HEK293 (cell line): ENCODE results near the gene KDM3B.

Experiments used
- CTCF ChIA-PET: fragments of 350-600 bp; formaldehyde crosslinking; extraction: SDS; loops from one replicate; lab custom pipeline; 2021; ENCODE audit warnings: antibody characterized with exemption; lab: Yijun Ruan, JAX
- POLR2A ChIA-PET: fragments of 300-600 bp; formaldehyde crosslinking; extraction: SDS; loops from one replicate; lab custom pipeline; 2020; ENCODE audit warnings: antibody characterized with exemption, inconsistent platforms; lab: Yijun Ruan, JAX
- H3K27ac ChIP-seq: fragments of 200-500 bp; sonication (Bioruptor generic); 2 replicates; pipeline ENCODE4 v1.5.1; 2014; ENCODE audit warnings: low read depth, low read length, control low read depth, inconsistent platforms; ENCODE audit errors: extremely low read depth
- H3K36me3 ChIP-seq, 2 experiments: fragments of 200-500 bp in 1 of 2; sonication (Bioruptor generic) in 1 of 2; 1 replicate in 1 of 2; 2 replicates in 1 of 2; pipeline ENCODE4 v1.5.1; 2014 to 2017; ENCODE audit warnings: inconsistent platforms in 2 of 2, low read length in 2 of 2; ENCODE audit not compliant: control insufficient read depth in 2 of 2, insufficient read depth in 1 of 2
- H3K4me1 ChIP-seq: fragments of 200-500 bp; sonication (Bioruptor generic); 2 replicates; pipeline ENCODE4 v1.5.1; 2014; ENCODE audit warnings: mild to moderate bottlenecking, low read length, inconsistent platforms; ENCODE audit not compliant: control insufficient read depth, insufficient read depth
- H3K4me3 ChIP-seq: 2 replicates; pipeline ENCODE4 v1.5.1; 2011; ENCODE audit warnings: low read depth, mild to moderate bottlenecking, control low read depth, low read length, moderate library complexity
- H3K9me3 ChIP-seq: fragments of 200-500 bp; sonication (Bioruptor generic); 2 replicates; pipeline ENCODE4 v1.5.1; 2014; ENCODE audit warnings: low read depth, low read length, inconsistent platforms; ENCODE audit not compliant: control insufficient read depth, insufficient read depth
- EGR2 ChIP-seq: fragments of 450-650 bp; formaldehyde crosslinking; IDR thresholded peaks from 2 replicates; pipeline ENCODE4 v1.5.1; 2016; ENCODE audit warnings: low read depth, missing biosample characterization, missing genetic modification characterization
- KLF10 ChIP-seq: fragments of 450-650 bp; IDR thresholded peaks from 2 replicates; pipeline ENCODE4 v1.5.1; 2018; ENCODE audit warnings: missing biosample characterization, mild to moderate bottlenecking, missing genetic modification characterization
- OSR2 ChIP-seq: fragments of 450-650 bp; formaldehyde crosslinking; IDR thresholded peaks from 2 replicates; pipeline ENCODE4 v1.5.1; 2016; ENCODE audit warnings: missing biosample characterization, missing genetic modification characterization
- ZBTB7A ChIP-seq: fragments of 450-650 bp; formaldehyde crosslinking; IDR thresholded peaks from 2 replicates; pipeline ENCODE4 v1.5.1; 2016; ENCODE audit warnings: low read depth, missing biosample characterization, missing genetic modification characterization
- ZFP69B ChIP-seq: fragments of 450-650 bp; formaldehyde crosslinking; IDR thresholded peaks from 2 replicates; pipeline ENCODE4 v1.5.1; 2016; ENCODE audit warnings: missing biosample characterization, missing genetic modification characterization
- ZNF10 ChIP-seq: fragments of 450-650 bp; formaldehyde crosslinking; IDR thresholded peaks from 2 replicates; pipeline ENCODE4 v1.5.1; 2017; ENCODE audit warnings: missing biosample characterization, missing genetic modification characterization
- ZNF174 ChIP-seq: fragments of 450-650 bp; formaldehyde crosslinking; IDR thresholded peaks from 2 replicates; pipeline ENCODE4 v1.5.0; 2017; ENCODE audit warnings: missing biosample characterization, mild to moderate bottlenecking, missing genetic modification characterization
- ZNF19 ChIP-seq: fragments of 450-650 bp; formaldehyde crosslinking; IDR thresholded peaks from 2 replicates; pipeline ENCODE4; 2016; ENCODE audit warnings: missing biosample characterization, missing genetic modification characterization, low read depth
- ZNF24 ChIP-seq: fragments of 450-650 bp; formaldehyde crosslinking; IDR thresholded peaks from 2 replicates; pipeline ENCODE4 v1.5.1; 2016; ENCODE audit warnings: missing biosample characterization, missing genetic modification characterization
- ZNF248 ChIP-seq: fragments of 450-650 bp; formaldehyde crosslinking; IDR thresholded peaks from 2 replicates; pipeline ENCODE4 v1.5.1; 2017; ENCODE audit warnings: missing biosample characterization, missing genetic modification characterization
- ZNF311 ChIP-seq: fragments of 450-650 bp; formaldehyde crosslinking; IDR thresholded peaks from 2 replicates; pipeline ENCODE4 v1.5.1; 2017; ENCODE audit warnings: missing biosample characterization, missing genetic modification characterization, borderline replicate concordance
- ZNF324 ChIP-seq: fragments of 450-650 bp; formaldehyde crosslinking; IDR thresholded peaks from 2 replicates; pipeline ENCODE4 v1.5.1; 2016; ENCODE audit warnings: missing biosample characterization, missing genetic modification characterization
- ZNF335 ChIP-seq: fragments of 450-650 bp; formaldehyde crosslinking; conservative IDR thresholded peaks from 2 replicates; pipeline ENCODE4 v1.5.1; 2016; ENCODE audit warnings: missing biosample characterization, missing genetic modification characterization
- ZNF501 ChIP-seq: fragments of 450-650 bp; formaldehyde crosslinking; IDR thresholded peaks from 2 replicates; pipeline ENCODE4 v1.5.1; 2016; ENCODE audit warnings: missing biosample characterization, missing genetic modification characterization
- ZNF529 ChIP-seq: fragments of 450-650 bp; formaldehyde crosslinking; IDR thresholded peaks from 2 replicates; pipeline ENCODE4 v1.5.1; 2017; ENCODE audit warnings: missing genetic modification characterization, missing biosample characterization; ENCODE audit not compliant: insufficient replicate concordance
- ZNF548 ChIP-seq: fragments of 450-650 bp; formaldehyde crosslinking; IDR thresholded peaks from 2 replicates; pipeline ENCODE4 v1.5.1; 2016; ENCODE audit warnings: missing biosample characterization, missing genetic modification characterization
- ZNF596 ChIP-seq: fragments of 450-650 bp; IDR thresholded peaks from 2 replicates; pipeline ENCODE4 v1.5.0; 2018; ENCODE audit warnings: missing biosample characterization, mild to moderate bottlenecking, missing genetic modification characterization, moderate library complexity
- ZNF677 ChIP-seq: fragments of 450-650 bp; IDR thresholded peaks from 2 replicates; pipeline ENCODE4 v1.5.0; 2018; ENCODE audit warnings: missing biosample characterization, mild to moderate bottlenecking, missing genetic modification characterization, moderate library complexity
- ZNF777 ChIP-seq: fragments of 450-650 bp; formaldehyde crosslinking; IDR thresholded peaks from 2 replicates; pipeline ENCODE4 v1.5.1; 2017; ENCODE audit warnings: missing biosample characterization, missing genetic modification characterization, borderline replicate concordance
- ZNF837 ChIP-seq: fragments of 450-650 bp; formaldehyde crosslinking; IDR thresholded peaks from 2 replicates; pipeline ENCODE4 v1.5.1; 2016; ENCODE audit warnings: missing biosample characterization, missing genetic modification characterization
- TF ChIP-seq, protein P1 (sequence below): fragments of 450-650 bp; IDR thresholded peaks from 2 replicates; pipeline ENCODE4 v1.5.1; 2018; ENCODE audit warnings: missing biosample characterization, mild to moderate bottlenecking, missing genetic modification characterization
- TF ChIP-seq, protein P2 (sequence below): fragments of 450-650 bp; formaldehyde crosslinking; IDR thresholded peaks from 2 replicates; pipeline ENCODE4 v1.5.1; 2016; ENCODE audit warnings: missing biosample characterization, missing genetic modification characterization
- TF ChIP-seq, protein P3 (sequence below): fragments of 450-650 bp; formaldehyde crosslinking; IDR thresholded peaks from 2 replicates; pipeline ENCODE4 v1.5.1; 2017; ENCODE audit warnings: missing biosample characterization, missing genetic modification characterization
- TF ChIP-seq, protein P4 (sequence below): sonication (generic); formaldehyde crosslinking; IDR thresholded peaks from 2 replicates; pipeline ENCODE4 v1.8.1; 2022; ENCODE audit warnings: mild to moderate bottlenecking, moderate library complexity, missing genetic modification reagents
- TF ChIP-seq, protein P5 (sequence below): fragments of 450-650 bp; formaldehyde crosslinking; IDR thresholded peaks from 2 replicates; pipeline ENCODE4 v1.5.1; 2016; ENCODE audit warnings: missing biosample characterization, missing genetic modification characterization
- TF ChIP-seq, protein P6 (sequence below): fragments of 450-650 bp; formaldehyde crosslinking; IDR thresholded peaks from 2 replicates; pipeline ENCODE4 v1.5.0; 2017; ENCODE audit warnings: missing biosample characterization, missing genetic modification characterization, borderline replicate concordance

The KDM3B gene

DNA sequence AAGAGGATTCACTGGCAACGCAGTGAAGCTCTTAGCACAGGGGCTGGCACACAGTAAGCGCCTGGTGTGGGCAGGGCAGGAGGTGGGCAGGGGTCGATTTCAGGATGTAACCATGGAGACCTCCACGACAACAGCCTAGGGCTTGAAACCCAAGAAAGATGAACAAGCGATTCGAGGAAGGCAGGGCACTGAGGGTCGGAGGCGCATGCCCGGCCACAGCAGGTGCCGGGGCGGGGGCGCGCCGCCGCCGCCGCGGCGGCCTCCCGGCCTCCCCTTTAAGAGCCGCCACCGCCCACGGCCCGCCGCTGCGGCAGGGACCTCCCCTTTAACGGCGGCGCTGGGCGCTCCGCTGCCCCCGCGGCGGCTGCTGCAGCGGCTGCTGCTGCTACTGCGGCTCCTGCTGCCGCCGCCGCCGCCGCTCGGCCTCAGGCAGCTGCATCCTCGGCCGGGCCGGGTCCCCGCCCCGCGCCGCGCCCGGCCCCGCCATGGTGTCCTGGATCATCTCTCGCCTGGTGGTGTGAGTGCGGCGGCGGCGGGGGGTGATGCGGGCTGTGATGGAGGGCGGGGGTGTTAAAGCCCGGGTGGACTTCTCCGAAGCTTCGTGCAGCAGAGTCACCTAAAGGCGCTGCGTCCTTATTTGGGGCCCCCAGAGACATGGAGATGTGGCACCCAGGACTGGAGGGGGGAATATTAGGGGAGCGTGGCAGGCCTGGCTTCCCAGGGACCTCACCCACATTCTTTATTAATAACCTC is 86.4 kb downstream of the KDM3B start, which contains the start of gene REEP2:
TSS of gene REEP2 (plus strand) at position 334 of the 753 bp plus-strand sequence. CDS start at position 486, 152 bp downstream.
- Histone ChIP-seq H3K9me3 (no peaks in the 10 kb centered on the region), H3K27ac (peak within 1 kb of the TSS; percentile 68; the same call in 1 of the 2 replicates), H3K4me1 (peaks cover 8% of the 10 kb centered on the region; the same call in 1 of the 2 replicates), H3K36me3 (peaks cover 11 to 47% of the 10 kb centered on the region in 2 experiments), H3K4me3 (peak within 1 kb of the TSS; percentile 60)
- CTCF ChIA-PET = interaction anchor here (0.7 to 3.4 kb wide), 6 partner anchors 11 to 216 kb away, joined by 3 to 24 read pairs (median 4); partner anchors contain the start of gene KDM3B
- POLR2A ChIA-PET = interaction anchor here (0.5 to 2.1 kb wide), 6 partner anchors 27 to 260 kb away, joined by 3 to 13 read pairs (median 6); partner anchors contain the start of genes BRD8, CDC25C, EGR1 and ETF1
- TF ChIP-seq ZNF311 (no peak), ZNF324 (no peak), ZNF335 (tag by site-specific recombination) (peak; percentile 85), ZNF677 (tag by site-specific recombination) (0 out of 2 replicates have a peak, but pooled peaks have one; percentile 4), ZBTB7A (tag by site-specific recombination) (no peak), ZNF777 (tag by site-specific recombination) (no peak), ZNF10 (tag by site-specific recombination) (peak; percentile 77), ZNF501 (no peak), ZNF248 (tag by site-specific recombination) (no peak), ZNF837 (no peak), KLF10 (tag by site-specific recombination) (peak; percentile 34; the same call in 1 of the 2 replicates), ZNF596 (tag by site-specific recombination) (no peak), ZFP69B (no peak), ZNF174 (tag by site-specific recombination) (no peak), EGR2 (0 out of 2 replicates have a peak, but pooled peaks have one; percentile 40), ZNF24 (tag by site-specific recombination) (no peak), OSR2 (tag by site-specific recombination) (peak; percentile 68), ZNF548 (tag by site-specific recombination) (no peak), ZNF529 (no peak), ZNF19 (no peak)
- TF ChIP-seq, protein P1, sequence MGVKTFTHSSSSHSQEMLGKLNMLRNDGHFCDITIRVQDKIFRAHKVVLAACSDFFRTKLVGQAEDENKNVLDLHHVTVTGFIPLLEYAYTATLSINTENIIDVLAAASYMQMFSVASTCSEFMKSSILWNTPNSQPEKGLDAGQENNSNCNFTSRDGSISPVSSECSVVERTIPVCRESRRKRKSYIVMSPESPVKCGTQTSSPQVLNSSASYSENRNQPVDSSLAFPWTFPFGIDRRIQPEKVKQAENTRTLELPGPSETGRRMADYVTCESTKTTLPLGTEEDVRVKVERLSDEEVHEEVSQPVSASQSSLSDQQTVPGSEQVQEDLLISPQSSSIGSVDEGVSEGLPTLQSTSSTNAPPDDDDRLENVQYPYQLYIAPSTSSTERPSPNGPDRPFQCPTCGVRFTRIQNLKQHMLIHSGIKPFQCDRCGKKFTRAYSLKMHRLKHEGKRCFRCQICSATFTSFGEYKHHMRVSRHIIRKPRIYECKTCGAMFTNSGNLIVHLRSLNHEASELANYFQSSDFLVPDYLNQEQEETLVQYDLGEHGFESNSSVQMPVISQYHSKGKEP (tag by site-specific recombination) = peak; percentile 100
- TF ChIP-seq, protein P2, sequence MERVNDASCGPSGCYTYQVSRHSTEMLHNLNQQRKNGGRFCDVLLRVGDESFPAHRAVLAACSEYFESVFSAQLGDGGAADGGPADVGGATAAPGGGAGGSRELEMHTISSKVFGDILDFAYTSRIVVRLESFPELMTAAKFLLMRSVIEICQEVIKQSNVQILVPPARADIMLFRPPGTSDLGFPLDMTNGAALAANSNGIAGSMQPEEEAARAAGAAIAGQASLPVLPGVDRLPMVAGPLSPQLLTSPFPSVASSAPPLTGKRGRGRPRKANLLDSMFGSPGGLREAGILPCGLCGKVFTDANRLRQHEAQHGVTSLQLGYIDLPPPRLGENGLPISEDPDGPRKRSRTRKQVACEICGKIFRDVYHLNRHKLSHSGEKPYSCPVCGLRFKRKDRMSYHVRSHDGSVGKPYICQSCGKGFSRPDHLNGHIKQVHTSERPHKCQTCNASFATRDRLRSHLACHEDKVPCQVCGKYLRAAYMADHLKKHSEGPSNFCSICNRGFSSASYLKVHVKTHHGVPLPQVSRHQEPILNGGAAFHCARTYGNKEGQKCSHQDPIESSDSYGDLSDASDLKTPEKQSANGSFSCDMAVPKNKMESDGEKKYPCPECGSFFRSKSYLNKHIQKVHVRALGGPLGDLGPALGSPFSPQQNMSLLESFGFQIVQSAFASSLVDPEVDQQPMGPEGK (tag by site-specific recombination) = peak; percentile 55
- TF ChIP-seq, protein P3, sequence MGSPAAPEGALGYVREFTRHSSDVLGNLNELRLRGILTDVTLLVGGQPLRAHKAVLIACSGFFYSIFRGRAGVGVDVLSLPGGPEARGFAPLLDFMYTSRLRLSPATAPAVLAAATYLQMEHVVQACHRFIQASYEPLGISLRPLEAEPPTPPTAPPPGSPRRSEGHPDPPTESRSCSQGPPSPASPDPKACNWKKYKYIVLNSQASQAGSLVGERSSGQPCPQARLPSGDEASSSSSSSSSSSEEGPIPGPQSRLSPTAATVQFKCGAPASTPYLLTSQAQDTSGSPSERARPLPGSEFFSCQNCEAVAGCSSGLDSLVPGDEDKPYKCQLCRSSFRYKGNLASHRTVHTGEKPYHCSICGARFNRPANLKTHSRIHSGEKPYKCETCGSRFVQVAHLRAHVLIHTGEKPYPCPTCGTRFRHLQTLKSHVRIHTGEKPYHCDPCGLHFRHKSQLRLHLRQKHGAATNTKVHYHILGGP = no peak
- TF ChIP-seq, protein P4, sequence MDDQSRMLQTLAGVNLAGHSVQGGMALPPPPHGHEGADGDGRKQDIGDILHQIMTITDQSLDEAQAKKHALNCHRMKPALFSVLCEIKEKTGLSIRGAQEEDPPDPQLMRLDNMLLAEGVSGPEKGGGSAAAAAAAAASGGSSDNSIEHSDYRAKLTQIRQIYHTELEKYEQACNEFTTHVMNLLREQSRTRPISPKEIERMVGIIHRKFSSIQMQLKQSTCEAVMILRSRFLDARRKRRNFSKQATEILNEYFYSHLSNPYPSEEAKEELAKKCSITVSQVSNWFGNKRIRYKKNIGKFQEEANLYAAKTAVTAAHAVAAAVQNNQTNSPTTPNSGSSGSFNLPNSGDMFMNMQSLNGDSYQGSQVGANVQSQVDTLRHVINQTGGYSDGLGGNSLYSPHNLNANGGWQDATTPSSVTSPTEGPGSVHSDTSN (CRISPR knock-in tag) = 0 out of 2 replicates have a peak, but pooled peaks have one; percentile 26
- TF ChIP-seq, protein P5, sequence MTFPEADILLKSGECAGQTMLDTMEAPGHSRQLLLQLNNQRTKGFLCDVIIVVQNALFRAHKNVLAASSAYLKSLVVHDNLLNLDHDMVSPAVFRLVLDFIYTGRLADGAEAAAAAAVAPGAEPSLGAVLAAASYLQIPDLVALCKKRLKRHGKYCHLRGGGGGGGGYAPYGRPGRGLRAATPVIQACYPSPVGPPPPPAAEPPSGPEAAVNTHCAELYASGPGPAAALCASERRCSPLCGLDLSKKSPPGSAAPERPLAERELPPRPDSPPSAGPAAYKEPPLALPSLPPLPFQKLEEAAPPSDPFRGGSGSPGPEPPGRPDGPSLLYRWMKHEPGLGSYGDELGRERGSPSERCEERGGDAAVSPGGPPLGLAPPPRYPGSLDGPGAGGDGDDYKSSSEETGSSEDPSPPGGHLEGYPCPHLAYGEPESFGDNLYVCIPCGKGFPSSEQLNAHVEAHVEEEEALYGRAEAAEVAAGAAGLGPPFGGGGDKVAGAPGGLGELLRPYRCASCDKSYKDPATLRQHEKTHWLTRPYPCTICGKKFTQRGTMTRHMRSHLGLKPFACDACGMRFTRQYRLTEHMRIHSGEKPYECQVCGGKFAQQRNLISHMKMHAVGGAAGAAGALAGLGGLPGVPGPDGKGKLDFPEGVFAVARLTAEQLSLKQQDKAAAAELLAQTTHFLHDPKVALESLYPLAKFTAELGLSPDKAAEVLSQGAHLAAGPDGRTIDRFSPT (tag by site-specific recombination) = peak; percentile 44; the same call in 1 of the 2 replicates
- TF ChIP-seq, protein P6, sequence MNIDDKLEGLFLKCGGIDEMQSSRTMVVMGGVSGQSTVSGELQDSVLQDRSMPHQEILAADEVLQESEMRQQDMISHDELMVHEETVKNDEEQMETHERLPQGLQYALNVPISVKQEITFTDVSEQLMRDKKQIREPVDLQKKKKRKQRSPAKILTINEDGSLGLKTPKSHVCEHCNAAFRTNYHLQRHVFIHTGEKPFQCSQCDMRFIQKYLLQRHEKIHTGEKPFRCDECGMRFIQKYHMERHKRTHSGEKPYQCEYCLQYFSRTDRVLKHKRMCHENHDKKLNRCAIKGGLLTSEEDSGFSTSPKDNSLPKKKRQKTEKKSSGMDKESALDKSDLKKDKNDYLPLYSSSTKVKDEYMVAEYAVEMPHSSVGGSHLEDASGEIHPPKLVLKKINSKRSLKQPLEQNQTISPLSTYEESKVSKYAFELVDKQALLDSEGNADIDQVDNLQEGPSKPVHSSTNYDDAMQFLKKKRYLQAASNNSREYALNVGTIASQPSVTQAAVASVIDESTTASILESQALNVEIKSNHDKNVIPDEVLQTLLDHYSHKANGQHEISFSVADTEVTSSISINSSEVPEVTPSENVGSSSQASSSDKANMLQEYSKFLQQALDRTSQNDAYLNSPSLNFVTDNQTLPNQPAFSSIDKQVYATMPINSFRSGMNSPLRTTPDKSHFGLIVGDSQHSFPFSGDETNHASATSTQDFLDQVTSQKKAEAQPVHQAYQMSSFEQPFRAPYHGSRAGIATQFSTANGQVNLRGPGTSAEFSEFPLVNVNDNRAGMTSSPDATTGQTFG = no peak
